Motor neuron (in vitro differentiated cells): ENCODE results near the gene EIF3K. TPM values are rescaled to one million over a fixed set of nuclear protein-coding genes. Genes with fewer than 3 reads are reported as not detected.
A peak's percentile ranks its signal among the peaks of the same experiment; 100 is the strongest.
"Not testable (repeated sequence)": the region's sequence is repeated elsewhere in the genome, so short reads cannot be mapped to it uniquely, and the experiment has no call there.

ENCODE experiments used
- ATAC-seq, 8 experiments: fragments of 200-7000 bp; cut with Tn5 transposase; replicated peaks in 6 of 8; 2 replicates each; pipeline ENCODE4 v1.8.0; 2021; ENCODE audit warnings: mild to moderate bottlenecking in 8 of 8, moderate library complexity in 8 of 8
- H3K27ac ChIP-seq, 2 donors: fragments of 250-450 bp; sonication (Bioruptor Pico); 2 replicates each; pipeline ENCODE4 v1.9.0; 2021; ENCODE audit warnings: antibody characterized with exemption in 2 of 2, mild to moderate bottlenecking in 2 of 2, moderate library complexity in 1 of 2
- H3K4me1 ChIP-seq, 2 donors: fragments of 250-450 bp; sonication (Bioruptor Pico); replicated peaks in 1 of 2; 2 replicates each; pipeline ENCODE4 v1.6.1; 2021; ENCODE audit warnings: antibody characterized with exemption in 2 of 2, mild to moderate bottlenecking in 2 of 2, moderate library complexity in 1 of 2
- H3K4me3 ChIP-seq, 5 donors: fragments of 250-450 bp; sonication (Bioruptor Pico); 2 replicates each; pipeline ENCODE4 v1.9.0; 2021; ENCODE audit warnings: antibody characterized with exemption in 5 of 5, mild to moderate bottlenecking in 5 of 5, moderate library complexity in 4 of 5
- WGBS, 10 experiments: fragments of 450-650 bp; shearing (Covaris generic); methylation state at CpG; one replicate each; pipeline ENCODE4 v1.0.0; 2022; 5-methylcytosine and 5-hydroxymethylcytosine counted together
- in situ Hi-C, 9 experiments: fragments of 400-800 bp; cut with MboI; loops; one replicate each; pipeline ENCODE4 v1.15.0; 2021; ENCODE audit warnings: low sequenced_read_pairs in 9 of 9, low pct_unique_long_range_greater_than_20kb in 2 of 9; ENCODE audit not compliant: unreplicated experiment in 9 of 9
- total RNA-seq, 8 experiments: library from RNA; unstranded; fragments of 300-600 nt; gene quantifications; 2 replicates each; pipeline versions ENCODE4 v1.2.3 to v1.2.4, GENCODE V29; 2022

The EIF3K gene
- total RNA-seq, 8 experiments from 2014 or later, result 285 to 408 (median 333) TPM

- 0 to 100% (median 96%) methylated on average over 1 to 4 of the region's 11 CpGs; no CpG with 5 or more reads in 7 of the 10 experiments for WGBS, 10 experiments
- Histone ChIP-seq H3K27ac (no peak overlapping the region), H3K4me1 (no peaks in the 10 kb centered on the region), H3K4me3 (no peak overlapping the region)
- in situ Hi-C loops, result no loop called here
- no peak for ATAC-seq
Observed at GRCh38 chr19:38597075-38597474, 21.9 kb upstream of the EIF3K start.

- no peak overlapping the region for H3K4me3 ChIP-seq
- in situ Hi-C loops, result no loop called here
- no peak overlapping the region for H3K27ac ChIP-seq
- no peaks in the 10 kb centered on the region for H3K4me1 ChIP-seq
- no peak for ATAC-seq
- WGBS, 10 experiments, result 80 to 90% (median 87%) methylated on average over 2 to 6 of the region's 11 CpGs; no CpG with 5 or more reads in 5 of the 10 experiments
Observed at GRCh38 chr19:38599722-38600121, 19.3 kb upstream of the EIF3K start.

- H3K4me3 ChIP-seq, in situ Hi-C loops, ATAC-seq, H3K27ac ChIP-seq, H3K4me1 ChIP-seq: not testable (repeated sequence)
- WGBS, 10 experiments, result 83 to 100% (median 95%) methylated on average over 2 to 5 of the region's 5 CpGs; no CpG with 5 or more reads in 2 of the 10 experiments
Observed at GRCh38 chr19:38602856-38603255, 16.1 kb upstream of the EIF3K start.

GRCh38 chr19:38606131-38606530 is 12.9 kb upstream of the EIF3K start:
- 10 to 93% (median 67%) methylated on average over 1 to 4 of the region's 6 CpGs; no CpG with 5 or more reads in 5 of the 10 experiments for WGBS, 10 experiments
- Histone ChIP-seq H3K4me3 (no peak overlapping the region), H3K4me1 (no peaks in the 10 kb centered on the region), H3K27ac (no peak overlapping the region)
- in situ Hi-C loops, result no loop called here
- ATAC-seq, result no peak

GRCh38 chr19:38614289-38614688 is 4.7 kb upstream of the EIF3K start:
- Histone ChIP-seq H3K4me3 (no peak overlapping the region), H3K4me1 (peaks cover 8 to 10% of the 10 kb centered on the region in 2 donors), H3K27ac (no peak overlapping the region)
- no peak for ATAC-seq
- in situ Hi-C loops, result no loop called here
- 79 to 100% methylated on average over 1 to 2 of the region's 3 CpGs; no CpG with 5 or more reads in 8 of the 10 experiments for WGBS, 10 experiments

GRCh38 chr19:38615007-38615581 is 3.9 kb upstream of the EIF3K start:
- ATAC-seq, result no peak
- Histone ChIP-seq H3K4me3 (no peak overlapping the region), H3K4me1 (peaks cover 13 to 15% of the 10 kb centered on the region in 2 donors), H3K27ac (no peak overlapping the region)
- WGBS, 10 experiments, result 20 to 94% (median 72%) methylated on average over 1 to 7 of the region's 7 CpGs; no CpG with 5 or more reads in 1 of the 10 experiments
- in situ Hi-C loops, result no loop called here

- Histone ChIP-seq H3K4me1 (peaks cover 13 to 15% of the 10 kb centered on the region in 2 donors), H3K27ac (no peak overlapping the region), H3K4me3 (no peak overlapping the region)
- ATAC-seq, result no peak
- WGBS, 10 experiments, result 90 to 100% (median 100%) methylated on average over 1 to 4 of the region's 6 CpGs; no CpG with 5 or more reads in 5 of the 10 experiments
- in situ Hi-C loops, result no loop called here
Observed at GRCh38 chr19:38616265-38616664, 2.7 kb upstream of the EIF3K start.

GRCh38 chr19:38617283-38617763 is 1.7 kb upstream of the EIF3K start:
- peaks cover 13 to 15% of the 10 kb centered on the region in 2 donors for H3K4me1 ChIP-seq
- H3K27ac ChIP-seq, result peak overlapping the region; percentile 81 to 89
- in situ Hi-C loops, result no loop called here
- no peak overlapping the region for H3K4me3 ChIP-seq
- no peak for ATAC-seq
- 64 to 100% (median 100%) methylated on average over 1 to 6 of the region's 9 CpGs; no CpG with 5 or more reads in 3 of the 10 experiments for WGBS, 10 experiments

GRCh38 chr19:38617764-38618589 is 1.0 kb upstream of the EIF3K start, which contains the start of gene MAP4K1:
TSS of gene MAP4K1 (minus strand) at chr19:38617953. CDS start at chr19:38617895, 58 bp downstream.
- Histone ChIP-seq H3K4me1 (peaks cover 13 to 15% of the 10 kb centered on the region in 2 donors), H3K27ac (peak within 1 kb of the TSS; percentile 81 to 89), H3K4me3 (peak within 1 kb of the TSS; percentile 38 to 81 (median 73))
- whole genome bisulfite sequencing, 10 experiments, result 50 to 82% (median 80%) methylated on average over 1 to 2 of the region's 28 CpGs; no CpG with 5 or more reads in 7 of the 10 experiments
- in situ Hi-C loops, result no loop called here
- peak in 5 of 8 experiments; percentile 2 to 24 (median 8) for ATAC-seq

GRCh38 chr19:38619361-38620174 is 580 bp downstream of the EIF3K start:
- peak in 3 of 8 experiments; percentile 15 to 40 (median 38) for ATAC-seq
- WGBS, 10 experiments, result 0 to 35% (median 15%) methylated on average over 2 to 13 of the region's 21 CpGs; no CpG with 5 or more reads in 1 of the 10 experiments

GRCh38 chr19:38624822-38625221 is 5.8 kb downstream of the EIF3K start:
- Histone ChIP-seq H3K4me1 (peaks cover 3% of the 10 kb centered on the region in 2 donors), H3K4me3 (no peak overlapping the region), H3K27ac (no peak overlapping the region)
- in situ Hi-C loops, result loop anchor here in 3 of 9 experiments (25.0 kb wide), 2 partner anchors 113 to 213 kb away; partner anchors contain the start of gene FAM98C (in 2 of the 3)
- no peak for ATAC-seq
- WGBS, 10 experiments, result 61 to 100% (median 96%) methylated on average over 2 to 3 of the region's 3 CpGs; no CpG with 5 or more reads in 4 of the 10 experiments

More at GRCh38 chr19:38619361-38620174, 580 bp downstream of the EIF3K start:
- peaks cover 13 to 15% of the 10 kb centered on the region in 2 donors for H3K4me1 ChIP-seq
- in situ Hi-C loops, result no loop called here
- H3K27ac ChIP-seq, result peak overlapping the region; percentile 71 to 92
- H3K4me3 ChIP-seq, result peak overlapping the region; percentile 58 to 81 (median 73)

- H3K4me1 ChIP-seq, result no peaks in the 10 kb centered on the region
- ATAC-seq, result no peak
- H3K27ac ChIP-seq, result no peak overlapping the region
- WGBS, 10 experiments, result 80 to 100% (median 96%) methylated on average over 1 to 2 of the region's 4 CpGs; no CpG with 5 or more reads in 6 of the 10 experiments
- H3K4me3 ChIP-seq, result no peak overlapping the region
- in situ Hi-C loops, result loop anchor here in 3 of 9 experiments (25.0 kb wide), 2 partner anchors 114 to 214 kb away; partner anchors contain the start of gene FAM98C (in 2 of the 3)
Observed at GRCh38 chr19:38626401-38626800, 7.4 kb downstream of the EIF3K start.
